ENCODE measurements around the gene ZMYM5. TPM values are rescaled to one million over a fixed set of nuclear protein-coding genes. Genes with fewer than 3 reads are reported as not detected.

ZMYM5 gene
- total and polyA plus RNA-seq, 2 of the 13 experiments (the other 11 are each of a cell fraction or from before 2014, with no cell fraction given), result 7.8 to 9.4 TPM

- no peak for TF ChIP-seq ZNF142 (CRISPR knock-in tag; IDR thresholded peaks at IDR 0.05)
- TF ChIP-seq DRAP1 (CRISPR knock-in tag; IDR thresholded peaks at IDR 0.05), result no peak
- TF ChIP-seq, protein P1, sequence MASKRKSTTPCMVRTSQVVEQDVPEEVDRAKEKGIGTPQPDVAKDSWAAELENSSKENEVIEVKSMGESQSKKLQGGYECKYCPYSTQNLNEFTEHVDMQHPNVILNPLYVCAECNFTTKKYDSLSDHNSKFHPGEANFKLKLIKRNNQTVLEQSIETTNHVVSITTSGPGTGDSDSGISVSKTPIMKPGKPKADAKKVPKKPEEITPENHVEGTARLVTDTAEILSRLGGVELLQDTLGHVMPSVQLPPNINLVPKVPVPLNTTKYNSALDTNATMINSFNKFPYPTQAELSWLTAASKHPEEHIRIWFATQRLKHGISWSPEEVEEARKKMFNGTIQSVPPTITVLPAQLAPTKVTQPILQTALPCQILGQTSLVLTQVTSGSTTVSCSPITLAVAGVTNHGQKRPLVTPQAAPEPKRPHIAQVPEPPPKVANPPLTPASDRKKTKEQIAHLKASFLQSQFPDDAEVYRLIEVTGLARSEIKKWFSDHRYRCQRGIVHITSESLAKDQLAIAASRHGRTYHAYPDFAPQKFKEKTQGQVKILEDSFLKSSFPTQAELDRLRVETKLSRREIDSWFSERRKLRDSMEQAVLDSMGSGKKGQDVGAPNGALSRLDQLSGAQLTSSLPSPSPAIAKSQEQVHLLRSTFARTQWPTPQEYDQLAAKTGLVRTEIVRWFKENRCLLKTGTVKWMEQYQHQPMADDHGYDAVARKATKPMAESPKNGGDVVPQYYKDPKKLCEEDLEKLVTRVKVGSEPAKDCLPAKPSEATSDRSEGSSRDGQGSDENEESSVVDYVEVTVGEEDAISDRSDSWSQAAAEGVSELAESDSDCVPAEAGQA (IDR thresholded peaks at IDR 0.05; ENCODE audit: low read depth), result no peak
- TF ChIP-seq, protein P1 (CRISPR knock-in tag; IDR thresholded peaks at IDR 0.05; ENCODE audit: borderline replicate concordance), result peak; percentile 46; the same call in 1 of the 2 replicates
- TF ChIP-seq, protein P2, sequence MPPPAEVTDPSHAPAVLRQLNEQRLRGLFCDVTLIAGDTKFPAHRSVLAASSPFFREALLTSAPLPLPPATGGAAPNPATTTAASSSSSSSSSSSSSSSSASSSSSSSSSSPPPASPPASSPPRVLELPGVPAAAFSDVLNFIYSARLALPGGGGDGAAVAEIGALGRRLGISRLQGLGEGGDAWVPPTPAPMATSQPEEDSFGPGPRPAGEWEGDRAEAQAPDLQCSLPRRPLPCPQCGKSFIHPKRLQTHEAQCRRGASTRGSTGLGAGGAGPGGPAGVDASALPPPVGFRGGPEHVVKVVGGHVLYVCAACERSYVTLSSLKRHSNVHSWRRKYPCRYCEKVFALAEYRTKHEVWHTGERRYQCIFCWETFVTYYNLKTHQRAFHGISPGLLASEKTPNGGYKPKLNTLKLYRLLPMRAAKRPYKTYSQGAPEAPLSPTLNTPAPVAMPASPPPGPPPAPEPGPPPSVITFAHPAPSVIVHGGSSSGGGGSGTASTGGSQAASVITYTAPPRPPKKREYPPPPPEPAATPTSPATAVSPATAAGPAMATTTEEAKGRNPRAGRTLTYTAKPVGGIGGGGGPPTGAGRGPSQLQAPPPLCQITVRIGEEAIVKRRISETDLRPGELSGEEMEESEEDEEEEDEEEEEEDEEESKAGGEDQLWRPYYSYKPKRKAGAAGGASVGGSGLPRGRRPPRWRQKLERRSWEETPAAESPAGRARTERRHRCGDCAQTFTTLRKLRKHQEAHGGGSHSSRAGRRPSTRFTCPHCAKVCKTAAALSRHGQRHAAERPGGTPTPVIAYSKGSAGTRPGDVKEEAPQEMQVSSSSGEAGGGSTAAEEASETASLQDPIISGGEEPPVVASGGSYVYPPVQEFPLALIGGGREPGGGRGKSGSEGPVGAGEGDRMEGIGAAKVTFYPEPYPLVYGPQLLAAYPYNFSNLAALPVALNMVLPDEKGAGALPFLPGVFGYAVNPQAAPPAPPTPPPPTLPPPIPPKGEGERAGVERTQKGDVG (CRISPR knock-in tag; IDR thresholded peaks at IDR 0.05; ENCODE audit: borderline replicate concordance), result no peak
- peak; percentile 36; the same call in 1 of the 2 replicates for TF ChIP-seq KDM2A (CRISPR knock-in tag; IDR thresholded peaks at IDR 0.05; ENCODE audit: borderline replicate concordance, low read depth)
- TF ChIP-seq TCF7L2 (IDR thresholded peaks at IDR 0.05; ENCODE audit: low read depth, low read length), result no peak
- TF ChIP-seq ZKSCAN5 (CRISPR knock-in tag; IDR thresholded peaks at IDR 0.05), result no peak
- no peak for TF ChIP-seq CENPT (CRISPR knock-in tag; IDR thresholded peaks at IDR 0.05; ENCODE audit: low read depth)
- TF ChIP-seq, protein P3, sequence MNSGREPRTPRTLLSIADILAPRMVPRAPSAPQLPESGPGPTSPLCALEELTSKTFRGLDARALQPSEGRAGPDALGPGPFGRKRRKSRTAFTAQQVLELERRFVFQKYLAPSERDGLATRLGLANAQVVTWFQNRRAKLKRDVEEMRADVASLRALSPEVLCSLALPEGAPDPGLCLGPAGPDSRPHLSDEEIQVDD (CRISPR knock-in tag; IDR thresholded peaks at IDR 0.05; ENCODE audit: borderline replicate concordance), result no peak
- TF ChIP-seq ASH2L (IDR thresholded peaks at IDR 0.05; ENCODE audit: insufficient read length, low read depth, low read length), result peak; percentile 75
- peak; percentile 83 for TF ChIP-seq RBFOX2 (IDR thresholded peaks at IDR 0.05; ENCODE audit: low read depth, low read length)
Observed at GRCh38 chr13:19782049-19782726, 81.3 kb downstream of the ZMYM5 start (continued).

Data from HepG2 (cell line).